Endometrial microvascular endothelial cells (primary cell): ENCODE measurements around the gene CCDC106. TPM values are rescaled to one million over a fixed set of nuclear protein-coding genes. Genes with fewer than 3 reads are reported as not detected.

Source experiments
- in situ Hi-C: cut with HindIII; loops from 2 replicates; pipeline ENCODE4 v1.10.0; 2017; ENCODE audit warnings: low sequenced_read_pairs, low pct_unique_long_range_greater_than_20kb; ENCODE audit errors: inconsistent ontology term
- total RNA-seq: library from RNA; depleted of rRNA; stranded (reverse); fragments of >200 nt; gene quantifications from one replicate; pipeline ENCODE4 v1.2.3, GENCODE V29; 2015; ENCODE audit errors: inconsistent ontology term

The CCDC106 gene
- total RNA-seq, 1 donor from 2014 or later, result 13.0 TPM

DNA sequence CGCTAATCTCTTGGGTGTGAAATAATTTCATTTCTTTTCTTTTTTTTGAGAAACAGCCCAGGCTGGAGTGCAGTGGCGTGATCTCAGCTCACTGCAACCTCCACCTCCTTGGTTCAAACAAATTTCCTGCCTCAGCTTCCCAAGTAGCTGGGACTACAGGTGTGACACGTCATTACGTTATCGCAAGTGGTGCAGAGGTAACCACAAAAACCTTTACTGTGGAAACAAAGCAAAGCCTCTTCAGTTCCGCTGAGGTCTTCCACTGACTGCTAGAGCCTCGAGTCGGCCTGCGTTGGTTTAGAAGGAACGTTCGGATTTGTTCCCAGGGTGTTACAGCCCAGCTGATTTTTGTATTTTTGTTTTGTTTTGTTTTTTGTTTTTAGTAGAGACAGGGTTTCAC lies 21.7 kb upstream of the CCDC106 start:
- in situ Hi-C loops, result loop anchor here (10.0 kb wide), 1 partner anchor 112 kb away; no protein-coding TSS in a partner anchor

- in situ Hi-C loops, result no loop called here
Measured at GRCh38 chr19:55632463-55632834, 15.6 kb upstream of the CCDC106 start.

GRCh38 chr19:55633861-55634260 lies 14.2 kb upstream of the CCDC106 start:
- in situ Hi-C loops, result no loop called here

GRCh38 chr19:55635334-55635717 lies 12.7 kb upstream of the CCDC106 start:
- in situ Hi-C loops, result no loop called here

GRCh38 chr19:55635856-55636440 lies 12.1 kb upstream of the CCDC106 start:
- in situ Hi-C loops, result no loop called here

- in situ Hi-C loops, result no loop called here
Measured at GRCh38 chr19:55636723-55637122, 11.3 kb upstream of the CCDC106 start.

DNA sequence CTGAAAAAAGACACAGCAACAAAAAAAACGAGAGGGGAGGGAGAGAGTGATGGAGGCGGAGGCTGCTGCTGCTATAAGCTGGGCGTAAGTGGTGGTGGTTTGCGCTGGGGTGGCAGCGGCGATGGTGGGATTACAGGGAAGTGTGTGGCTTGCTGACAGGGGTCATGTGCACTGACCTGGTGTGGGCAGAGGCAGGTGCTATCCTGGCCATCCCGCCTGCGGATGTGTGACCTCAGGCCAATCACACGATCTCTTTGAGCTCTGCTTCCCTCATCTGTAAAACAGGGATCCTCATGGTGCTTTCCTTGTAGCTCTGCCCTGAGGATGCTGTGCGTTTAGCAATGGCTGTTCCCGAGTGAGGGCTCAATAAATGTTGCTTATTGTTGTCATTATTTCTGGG lies 10.5 kb upstream of the CCDC106 start:
- in situ Hi-C loops, result no loop called here

- in situ Hi-C loops, result no loop called here
Measured at GRCh38 chr19:55638864-55639359, 9.1 kb upstream of the CCDC106 start.

DNA sequence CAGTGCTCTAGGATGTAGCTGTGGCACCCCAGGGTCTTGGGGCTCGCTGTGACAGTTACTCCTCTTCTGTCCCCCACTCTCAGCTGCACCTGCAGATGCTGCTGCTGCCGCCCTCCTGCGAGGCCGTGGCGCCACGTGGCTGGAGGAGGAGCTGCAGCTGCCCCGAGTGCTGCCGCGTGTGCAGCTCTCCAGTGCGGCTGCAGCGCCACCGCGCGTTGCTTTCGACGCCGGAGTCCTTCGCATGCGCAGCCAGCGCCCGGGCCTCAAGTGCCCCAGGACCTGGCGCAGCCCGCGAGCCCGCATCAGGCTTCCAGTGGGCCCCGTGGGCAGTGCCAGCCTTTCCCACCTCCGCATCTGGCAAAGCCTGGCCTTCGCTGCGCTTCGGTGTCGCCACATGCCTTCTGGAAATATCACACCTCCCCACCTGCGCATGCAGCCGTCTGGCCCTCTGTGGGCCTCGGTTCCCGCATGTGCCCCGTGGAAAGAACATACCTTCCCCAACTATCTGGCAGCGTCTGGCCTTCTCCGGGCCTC lies 7.9 kb upstream of the CCDC106 start:
- in situ Hi-C loops, result no loop called here

- in situ Hi-C loops, result no loop called here
Measured at GRCh38 chr19:55640577-55641425, 7.2 kb upstream of the CCDC106 start, which contains the start of gene ZNF580. Gene ZNF580 (plus strand): TSS chr19:55641002. CDS start chr19:55642509, 1,507 bp downstream.

GRCh38 chr19:55641426-55642152 lies 6.4 kb upstream of the CCDC106 start:
- in situ Hi-C loops, result no loop called here

DNA sequence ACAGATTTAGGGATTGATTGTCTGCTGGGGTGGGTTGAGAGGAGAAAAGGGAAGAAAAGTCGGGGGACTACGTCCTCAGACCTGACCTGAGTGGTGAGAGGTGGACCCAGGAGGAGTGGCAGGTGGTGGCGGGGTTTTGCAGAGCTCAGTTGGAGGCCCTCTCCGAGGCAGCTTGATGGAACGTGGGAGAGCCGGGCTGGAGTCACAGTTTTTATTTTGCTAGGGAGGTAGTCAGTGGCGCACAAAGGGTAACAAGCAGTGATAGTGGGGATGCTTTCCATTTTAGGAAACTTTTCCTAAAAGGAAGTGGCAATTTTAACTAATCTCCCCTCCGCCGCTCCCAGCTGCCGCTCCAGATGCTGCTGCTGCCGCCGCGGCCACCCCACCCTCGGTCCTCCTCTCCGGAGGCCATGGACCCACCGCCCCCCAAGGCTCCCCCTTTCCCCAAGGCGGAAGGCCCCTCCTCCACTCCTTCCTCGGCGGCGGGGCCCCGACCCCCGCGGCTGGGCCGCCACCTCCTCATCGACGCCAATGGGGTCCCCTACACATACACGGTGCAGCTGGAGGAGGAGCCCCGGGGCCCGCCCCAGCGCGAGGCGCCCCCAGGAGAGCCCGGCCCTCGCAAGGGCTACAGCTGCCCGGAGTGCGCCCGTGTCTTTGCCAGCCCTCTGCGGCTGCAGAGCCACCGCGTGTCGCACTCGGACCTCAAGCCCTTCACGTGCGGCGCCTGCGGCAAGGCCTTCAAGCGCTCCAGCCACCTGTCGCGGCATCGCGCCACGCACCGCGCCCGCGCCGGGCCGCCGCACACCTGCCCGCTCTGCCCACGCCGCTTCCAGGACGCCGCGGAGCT lies 5.6 kb upstream of the CCDC106 start:
- in situ Hi-C loops, result no loop called here

GRCh38 chr19:55643003-55643886 lies 4.8 kb upstream of the CCDC106 start, which contains the start of gene ZNF581:
Gene ZNF581 (plus strand): TSS chr19:55643649. CDS start chr19:55644572, 923 bp downstream.
- in situ Hi-C loops, result no loop called here

DNA sequence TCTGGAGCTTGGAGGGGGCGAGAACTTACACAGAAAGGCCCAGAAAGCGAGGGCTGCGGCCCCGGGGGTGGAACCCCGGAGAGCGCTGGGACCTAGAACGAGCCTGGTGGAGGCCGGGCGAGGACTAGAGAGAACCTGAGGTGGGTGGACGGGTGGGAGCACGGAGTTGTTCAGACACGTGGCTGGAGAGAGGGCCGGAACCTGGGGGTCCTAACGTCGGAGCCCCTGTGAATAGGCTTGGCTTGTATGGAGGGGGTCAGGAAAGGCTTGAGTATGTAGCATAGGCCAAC lies 4.2 kb upstream of the CCDC106 start:
- in situ Hi-C loops, result no loop called here

DNA sequence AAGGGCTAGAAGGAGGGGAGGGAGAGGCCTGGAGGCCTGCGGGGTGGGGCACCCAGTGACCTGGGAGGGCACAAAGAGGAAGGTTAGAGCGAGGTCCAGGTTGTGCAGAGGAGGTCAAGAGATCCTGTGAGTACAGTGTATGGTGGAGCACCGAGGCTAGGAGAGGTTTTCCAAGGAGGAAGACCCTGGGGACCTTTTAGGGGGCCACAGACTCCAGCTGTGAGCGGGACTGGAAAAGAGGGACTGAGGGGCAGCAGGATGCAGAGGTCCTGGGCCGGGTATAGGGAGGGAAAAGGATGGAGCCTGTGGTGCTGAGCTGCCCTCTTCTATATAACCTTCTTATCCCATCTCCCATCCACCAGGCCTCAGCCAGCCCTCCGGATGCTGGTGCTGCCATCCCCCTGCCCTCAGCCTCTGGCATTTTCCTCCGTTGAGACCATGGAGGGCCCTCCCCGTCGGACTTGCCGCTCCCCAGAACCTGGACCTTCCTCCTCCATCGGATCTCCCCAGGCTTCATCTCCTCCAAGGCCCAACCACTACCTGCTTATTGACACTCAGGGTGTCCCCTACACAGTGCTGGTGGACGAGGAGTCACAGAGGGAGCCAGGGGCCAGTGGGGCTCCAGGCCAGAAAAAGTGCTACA lies 3.7 kb upstream of the CCDC106 start:
- in situ Hi-C loops, result no loop called here

GRCh38 chr19:55644842-55645511 lies 3.0 kb upstream of the CCDC106 start:
- in situ Hi-C loops, result no loop called here

DNA sequence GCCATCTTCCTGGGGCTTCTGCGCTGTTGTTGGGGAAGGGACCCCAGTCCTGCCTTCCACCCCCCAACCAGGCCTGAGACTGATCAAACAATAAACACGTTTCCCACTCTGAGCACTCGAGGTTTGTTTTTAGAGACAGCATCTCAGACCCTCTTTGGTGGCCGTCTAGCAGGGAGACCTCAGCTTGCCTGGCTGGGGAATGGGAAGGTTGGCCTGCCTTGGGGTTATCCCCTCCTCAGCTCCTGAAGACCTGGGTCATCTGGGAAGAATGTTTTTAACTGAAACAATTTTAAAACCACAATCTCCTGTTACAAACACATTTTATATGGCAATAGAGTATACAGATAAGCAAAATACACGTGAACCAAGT lies 2.5 kb upstream of the CCDC106 start:
- in situ Hi-C loops, result no loop called here
